Measurements from ENCODE around the gene ATXN10.
"Not testable (repeated sequence)": the region's sequence is repeated elsewhere in the genome, so short reads cannot be mapped to it uniquely, and the experiment has no call there.

Gene ATXN10

GRCh38 chr22:45671783-45672563 lies at the start of gene ATXN10:
Gene ATXN10 (plus strand): TSS chr22:45671834. CDS start chr22:45672064, 230 bp downstream.
- Histone ChIP-seq H3K9ac (ENCODE audit: low read length) (peak within 1 kb of the TSS; percentile 90), H3F3A (ENCODE audit: insufficient read depth, low read length) (no peaks in the 10 kb centered on the region), H2AFZ (ENCODE audit: low read length) (no peak within 1 kb of the TSS), H3K27ac (ENCODE audit: low read depth, low read length, poor library complexity, severe bottlenecking) (peak within 1 kb of the TSS; percentile 68), H3K27me3 (ENCODE audit: insufficient read depth, low read length) (no peaks in the 10 kb centered on the region), H3K9me3 (ENCODE audit: low read length) (no peaks in the 10 kb centered on the region), H3K4me2 (ENCODE audit: low read length) (peak within 1 kb of the TSS; percentile 87), H3K9me2 (ENCODE audit: low read depth, low read length) (no peaks in the 10 kb centered on the region), H3K4me3 (ENCODE audit: low read depth, low read length, poor library complexity, severe bottlenecking) (peak within 1 kb of the TSS; percentile 83), H3K79me2 (ENCODE audit: insufficient read depth, low read length) (peaks cover 54% of the 10 kb centered on the region), H4K20me1 (ENCODE audit: insufficient read depth, low read length) (no peaks in the 10 kb centered on the region), H3K4me1 (ENCODE audit: insufficient read depth, low read length, severe bottlenecking) (peaks cover 48% of the 10 kb centered on the region), H3K36me3 (ENCODE audit: insufficient read depth, low read length) (peaks cover 25% of the 10 kb centered on the region)
- TF ChIP-seq CTCF (IDR thresholded peaks at IDR 0.05; ENCODE audit: low read length) (no peak), EZH2 (IDR thresholded peaks at IDR 0.05; ENCODE audit: borderline replicate concordance, low read length) (no peak)

GRCh38 chr22:45621836-45622600 lies 49.6 kb upstream of the ATXN10 start:
- Histone ChIP-seq H3F3A (ENCODE audit: insufficient read depth, low read length) (no peaks in the 10 kb centered on the region), H3K27ac (ENCODE audit: low read depth, low read length, poor library complexity, severe bottlenecking) (no peak overlapping the region), H3K4me3 (ENCODE audit: low read depth, low read length, poor library complexity, severe bottlenecking) (no peak overlapping the region), H3K79me2 (ENCODE audit: insufficient read depth, low read length) (no peaks in the 10 kb centered on the region), H3K9ac (ENCODE audit: low read length) (no peak overlapping the region), H3K27me3 (ENCODE audit: insufficient read depth, low read length) (no peaks in the 10 kb centered on the region; the same call in 1 of the 2 replicates), H2AFZ (ENCODE audit: low read length) (no peak overlapping the region), H3K9me2 (ENCODE audit: low read depth, low read length) (no peaks in the 10 kb centered on the region), H3K9me3 (ENCODE audit: low read length) (0 out of 2 replicates have a peak, but pooled peaks cover 3% of the 10 kb centered on the region), H3K36me3 (ENCODE audit: insufficient read depth, low read length) (no peaks in the 10 kb centered on the region; the same call in 1 of the 2 replicates), H4K20me1 (ENCODE audit: insufficient read depth, low read length) (no peaks in the 10 kb centered on the region), H3K4me1 (ENCODE audit: insufficient read depth, low read length, severe bottlenecking) (no peaks in the 10 kb centered on the region), H3K4me2 (ENCODE audit: low read length) (no peak overlapping the region)
- TF ChIP-seq EZH2 (IDR thresholded peaks at IDR 0.05; ENCODE audit: borderline replicate concordance, low read length): no peak
- TF ChIP-seq CTCF (IDR thresholded peaks at IDR 0.05; ENCODE audit: low read length): no peak

- H3K4me2 ChIP-seq (ENCODE audit: low read length); H3K27me3 ChIP-seq (ENCODE audit: insufficient read depth, low read length); H3K4me1 ChIP-seq (ENCODE audit: insufficient read depth, low read length, severe bottlenecking): not testable (repeated sequence)
Observed at GRCh38 chr22:45623464-45624145, 48.0 kb upstream of the ATXN10 start.

More at GRCh38 chr22:45623464-45624145, 48.0 kb upstream of the ATXN10 start:
- H3K79me2 ChIP-seq (ENCODE audit: insufficient read depth, low read length); H3F3A ChIP-seq (ENCODE audit: insufficient read depth, low read length); H2AFZ ChIP-seq (ENCODE audit: low read length); H3K4me3 ChIP-seq (ENCODE audit: low read depth, low read length, poor library complexity, severe bottlenecking); H3K9me3 ChIP-seq (ENCODE audit: low read length); H3K9me2 ChIP-seq (ENCODE audit: low read depth, low read length); H3K9ac ChIP-seq (ENCODE audit: low read length); H4K20me1 ChIP-seq (ENCODE audit: insufficient read depth, low read length); H3K27ac ChIP-seq (ENCODE audit: low read depth, low read length, poor library complexity, severe bottlenecking); H3K36me3 ChIP-seq (ENCODE audit: insufficient read depth, low read length): not testable (repeated sequence)

Data from OCI-LY1 (cell line).